GM12874 (cell line): ENCODE data around the gene NFIB.

Experiments
- CTCF ChIP-seq: IDR thresholded peaks from 2 replicates; pipeline ENCODE4 v1.5.1; 2011; ENCODE audit warnings: low read depth, mild to moderate bottlenecking, control low read depth, low read length, moderate library complexity; ENCODE audit not compliant: insufficient read depth

NFIB gene

DNA sequence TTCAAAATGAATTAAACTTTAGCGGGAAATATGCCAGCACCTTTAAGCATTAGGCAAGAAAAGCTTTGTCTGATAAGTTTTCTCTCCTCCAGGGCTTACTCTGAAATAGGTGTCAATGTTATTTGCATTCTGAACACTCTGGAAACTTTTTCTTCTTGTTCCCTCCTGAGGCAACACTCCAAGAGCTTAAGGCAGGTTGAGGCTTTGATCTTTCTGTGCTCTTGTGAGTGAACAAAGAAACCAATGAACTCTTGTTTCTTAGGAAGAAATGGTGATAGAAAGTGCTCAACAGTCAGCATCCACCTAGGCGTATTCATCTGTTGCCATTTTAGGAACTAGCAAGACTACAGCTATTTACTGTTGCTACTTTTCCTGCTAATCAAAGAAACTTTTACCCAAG is 259.8 kb downstream of the NFIB start:
- TF ChIP-seq CTCF: no peak

DNA sequence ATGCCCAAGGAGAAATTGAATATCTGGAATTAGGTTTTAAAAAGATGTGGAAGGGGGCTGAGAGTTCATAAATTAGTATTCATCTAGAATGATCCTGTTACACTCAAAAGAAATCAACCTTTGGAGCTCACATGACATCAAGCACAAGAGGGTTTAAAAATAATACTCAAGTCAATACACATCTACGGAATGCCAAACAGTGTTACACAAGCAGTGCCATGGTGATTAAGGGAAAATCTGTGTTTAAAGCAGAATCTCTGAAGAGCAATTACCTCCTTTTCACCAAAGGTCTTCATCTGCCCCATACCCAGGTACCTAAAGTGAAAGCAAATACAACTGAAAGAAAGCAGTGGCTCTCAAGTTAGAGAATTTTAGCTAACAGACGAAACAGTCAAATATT is 261.6 kb downstream of the NFIB start:
- TF ChIP-seq CTCF: no peak

- no peak for TF ChIP-seq CTCF
Measured at GRCh38 chr9:14051419-14051818, 262.5 kb downstream of the NFIB start.

GRCh38 chr9:14043483-14043882 is 270.5 kb downstream of the NFIB start:
- no peak for TF ChIP-seq CTCF

DNA sequence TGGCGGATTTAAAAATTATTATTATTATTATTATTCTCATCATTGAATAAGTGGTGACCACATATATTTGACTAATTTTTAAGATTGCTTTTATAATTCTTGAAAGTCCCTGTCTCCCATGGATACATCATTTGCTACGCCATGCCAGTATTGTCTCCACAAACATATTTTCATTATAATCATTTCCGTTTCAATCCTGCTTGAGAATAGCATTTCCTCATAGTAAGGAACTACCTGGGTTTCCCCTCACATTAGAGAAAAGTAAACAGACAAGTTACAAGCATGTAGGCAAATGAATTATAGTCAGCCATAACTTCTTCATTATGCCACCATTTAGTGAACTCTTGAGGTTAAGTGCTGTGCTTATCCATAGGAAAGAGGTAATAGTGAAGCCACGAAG is 276.6 kb downstream of the NFIB start:
- TF ChIP-seq CTCF: no peak

DNA sequence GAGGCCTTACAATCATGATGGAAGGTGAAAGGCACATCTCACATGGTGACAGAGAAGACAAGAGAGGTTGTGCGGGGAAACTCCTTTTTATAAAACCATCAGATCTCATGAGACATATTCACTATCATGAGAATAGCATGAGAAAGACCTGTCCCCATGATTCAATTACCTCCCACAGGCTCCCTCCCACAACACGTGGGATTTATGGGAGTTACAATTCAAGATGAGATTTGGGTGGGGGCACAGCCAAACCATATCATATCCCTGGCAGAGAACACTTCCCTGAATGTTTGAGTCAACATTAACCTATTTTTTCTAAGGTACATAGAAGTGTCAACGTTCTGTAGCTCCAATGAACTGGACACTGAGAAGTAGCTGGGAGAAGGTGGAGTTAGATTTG is 280.9 kb downstream of the NFIB start:
- no peak for TF ChIP-seq CTCF
